ENCODE results near the gene NAT8.
"Not testable (repeated sequence)": the region's sequence is repeated elsewhere in the genome, so short reads cannot be mapped to it uniquely, and the experiment has no call there.

GRCh38 chr2:73667239-73667638, 25.0 kb upstream of the NAT8 start:
- TF ChIP-seq CTCF (conservative IDR thresholded peaks at IDR 0.05; ENCODE audit: low read depth, low read length); EZH2 (IDR thresholded peaks at IDR 0.05; ENCODE audit: borderline replicate concordance, low read depth, low read length, poor library complexity, severe bottlenecking): not testable (repeated sequence)
